HG02943 (cell line): ENCODE results near the gene ARMH1.

ENCODE experiments used
- ATAC-seq: cut with Tn5 transposase; IDR thresholded peaks from one replicate; pipeline ENCODE4 v1.9.1; 2021; ENCODE audit warnings: mild to moderate bottlenecking, low read depth, moderate library complexity; ENCODE audit not compliant: unreplicated experiment

Gene ARMH1

DNA sequence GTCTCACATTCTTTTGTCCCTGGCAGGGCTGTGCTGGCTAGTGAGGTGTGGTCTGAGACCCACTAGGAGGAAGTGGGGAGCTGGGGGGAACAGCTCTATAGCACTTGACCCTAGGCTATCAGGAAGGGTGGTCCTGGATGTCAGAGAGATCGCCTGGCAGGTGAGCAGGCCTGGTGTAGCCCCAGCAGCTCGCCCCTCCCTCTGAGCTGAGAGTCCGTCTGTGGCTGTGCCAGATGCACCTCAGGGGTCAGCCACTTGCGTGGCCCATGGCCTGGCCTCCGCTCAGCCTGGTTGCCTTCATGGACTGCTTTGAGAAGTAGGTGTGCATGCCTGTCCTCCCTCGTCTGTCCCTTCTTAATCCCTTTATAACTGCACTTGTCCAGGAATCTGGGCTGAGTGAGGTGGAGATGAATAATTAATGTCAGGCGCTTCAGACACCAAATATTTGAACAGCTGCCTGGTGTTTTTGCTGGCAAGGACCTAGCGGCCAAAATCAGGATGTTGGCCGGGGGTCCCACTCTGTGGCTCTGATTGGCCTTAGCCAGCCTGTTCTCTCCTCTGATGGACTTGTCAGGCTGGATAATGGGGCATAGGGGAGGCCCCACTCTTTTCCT is 30.7 kb upstream of the ARMH1 start:
- no peak for ATAC-seq

DNA sequence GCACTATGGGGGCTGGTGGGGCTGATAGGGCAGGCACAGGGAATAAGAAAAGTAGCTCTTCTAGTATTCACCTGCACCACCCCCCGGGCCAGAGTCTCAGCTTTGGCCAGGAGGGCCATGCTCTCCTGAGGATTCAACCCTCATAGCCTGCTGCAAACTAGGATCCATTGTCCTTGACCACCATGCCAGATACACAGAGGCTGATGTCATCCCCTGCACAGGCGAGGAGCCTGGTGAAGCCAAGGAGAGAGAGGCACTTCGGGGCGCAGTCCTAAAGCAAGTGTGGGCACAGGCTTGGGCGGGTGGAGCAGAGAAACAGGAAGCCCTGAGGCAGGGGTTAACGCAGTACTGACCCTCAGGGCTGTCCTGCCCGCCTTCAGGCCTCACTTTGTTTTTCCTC is 29.7 kb upstream of the ARMH1 start:
- no peak for ATAC-seq

GRCh38 chr1:44645476-44646244 is 28.9 kb upstream of the ARMH1 start:
- ATAC-seq, result no peak

GRCh38 chr1:44646261-44647110 is 28.0 kb upstream of the ARMH1 start:
- no peak for ATAC-seq

- ATAC-seq, result no peak
These were observed 26.6 kb upstream of the ARMH1 start for GRCh38 chr1:44647896-44648295.

GRCh38 chr1:44648529-44649250 is 25.8 kb upstream of the ARMH1 start:
- ATAC-seq, result no peak

DNA sequence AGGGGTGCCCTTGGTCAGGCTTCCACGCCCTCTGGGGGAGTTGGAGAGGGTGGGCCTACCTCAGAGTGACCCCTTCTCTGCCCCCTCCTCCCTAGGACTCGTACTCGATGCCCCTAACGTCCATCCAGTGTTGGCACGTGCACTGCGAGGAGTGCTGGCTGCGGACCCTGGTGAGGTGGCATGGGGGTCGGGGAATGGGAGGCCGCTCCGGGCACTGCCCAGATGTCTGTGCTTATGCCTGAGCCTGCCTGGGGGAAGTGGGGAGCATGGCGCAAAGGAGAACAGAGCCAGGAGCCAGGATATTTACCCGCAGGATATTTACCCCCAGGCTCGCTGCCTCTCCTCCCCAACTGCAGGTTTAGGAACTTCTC is 24.7 kb upstream of the ARMH1 start:
- no peak for ATAC-seq

GRCh38 chr1:44650159-44650831 is 24.2 kb upstream of the ARMH1 start:
- ATAC-seq, result no peak

GRCh38 chr1:44651069-44651468 is 23.4 kb upstream of the ARMH1 start:
- no peak for ATAC-seq

DNA sequence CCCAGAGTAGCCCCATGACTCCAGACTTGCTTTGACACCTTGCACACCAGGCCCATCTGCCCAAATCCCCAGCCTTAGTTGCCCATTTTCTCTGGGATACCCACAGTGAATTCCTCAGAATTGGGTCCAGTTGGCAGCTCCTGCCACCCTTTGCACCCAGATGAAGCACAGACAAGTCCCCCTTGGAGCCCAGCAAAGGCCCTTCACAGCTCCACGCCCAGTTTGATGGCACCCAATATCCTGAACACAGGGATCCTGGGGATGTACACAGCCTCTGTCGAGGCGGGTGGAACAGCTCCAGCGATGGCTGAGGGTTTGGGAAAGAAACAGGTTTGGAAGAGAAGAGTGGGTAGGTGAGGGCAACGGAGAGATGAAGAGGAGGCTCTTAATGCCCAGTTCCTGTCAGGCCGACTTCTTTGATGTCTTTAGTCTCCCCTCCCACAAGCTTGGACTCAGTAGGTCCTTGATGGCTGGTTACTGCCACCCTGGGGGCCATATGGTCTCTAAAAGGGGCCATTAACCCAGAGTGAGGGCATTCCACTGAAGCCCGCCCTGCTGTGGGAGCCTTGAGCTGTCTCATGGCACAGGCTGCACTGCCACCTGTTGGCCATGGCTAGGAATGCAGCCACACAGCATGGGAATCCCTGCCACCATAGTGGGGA is 21.9 kb upstream of the ARMH1 start:
- ATAC-seq, result no peak

GRCh38 chr1:44653107-44653964 is 21.2 kb upstream of the ARMH1 start:
- no peak for ATAC-seq

DNA sequence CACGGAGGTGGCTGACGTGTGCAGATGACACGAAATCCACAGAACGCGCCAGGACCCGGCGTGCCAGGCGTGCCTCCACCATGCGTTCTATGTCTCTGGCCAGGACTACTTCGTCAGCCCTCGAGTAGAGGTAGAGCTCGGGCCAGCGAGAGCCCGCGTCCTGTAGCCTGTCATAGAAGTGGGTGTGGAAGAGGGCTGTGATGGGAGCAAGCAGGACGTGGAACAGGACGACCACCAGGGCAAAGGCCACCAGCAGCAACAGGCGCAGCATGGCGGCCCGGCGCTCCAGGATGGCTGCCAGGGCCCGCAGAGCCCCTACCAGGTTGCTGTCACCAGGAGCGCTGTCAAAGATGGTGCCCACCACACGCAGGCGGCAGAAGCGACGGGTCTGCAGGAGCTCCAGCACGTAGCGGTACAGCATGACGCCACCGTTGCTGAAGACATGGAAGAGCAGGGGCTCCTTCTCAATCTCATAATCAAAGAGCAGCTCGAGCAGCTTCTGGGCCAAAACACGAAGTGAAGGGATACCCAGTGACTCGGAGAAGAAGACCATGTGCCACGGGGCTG is 19.8 kb upstream of the ARMH1 start:
- no peak for ATAC-seq

DNA sequence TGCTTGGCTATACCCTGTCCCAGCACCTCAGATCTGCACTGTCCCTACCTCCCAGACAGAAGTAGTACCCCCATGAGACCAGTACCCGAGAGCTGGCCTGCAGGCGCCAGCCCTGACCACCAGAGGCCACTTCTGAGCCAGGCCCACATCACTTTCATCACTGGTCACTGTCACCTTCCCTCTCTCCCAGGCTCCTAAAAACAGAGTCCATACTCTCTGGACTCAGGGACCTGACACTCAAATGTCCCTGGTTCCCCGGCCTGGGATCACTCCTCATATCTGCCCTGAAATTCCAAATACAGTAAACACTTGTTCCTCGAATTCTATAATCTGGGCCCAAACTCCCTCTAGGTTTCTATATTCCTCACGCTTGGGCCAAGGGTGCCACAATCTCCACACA is 18.9 kb upstream of the ARMH1 start:
- ATAC-seq, result no peak

DNA sequence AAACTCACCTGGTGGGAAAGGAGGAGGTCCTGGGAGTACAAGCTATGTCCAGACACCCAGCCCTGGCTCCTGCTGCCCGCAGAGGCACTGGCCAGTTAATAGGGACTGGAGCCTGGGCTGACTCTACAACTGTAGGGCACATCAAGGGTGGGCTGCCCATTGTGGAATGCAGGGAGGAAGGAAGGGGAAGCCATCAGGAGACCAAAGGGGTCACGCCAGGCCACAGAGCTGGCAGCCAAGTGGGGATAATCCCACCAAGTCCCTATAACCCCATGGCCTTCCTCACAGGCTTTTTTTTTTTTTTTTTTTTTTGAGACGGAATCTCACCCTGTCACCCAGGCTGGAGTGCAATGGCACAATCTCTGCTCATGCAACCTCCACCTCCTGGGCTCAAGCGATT is 14.9 kb upstream of the ARMH1 start:
- ATAC-seq, result no peak

DNA sequence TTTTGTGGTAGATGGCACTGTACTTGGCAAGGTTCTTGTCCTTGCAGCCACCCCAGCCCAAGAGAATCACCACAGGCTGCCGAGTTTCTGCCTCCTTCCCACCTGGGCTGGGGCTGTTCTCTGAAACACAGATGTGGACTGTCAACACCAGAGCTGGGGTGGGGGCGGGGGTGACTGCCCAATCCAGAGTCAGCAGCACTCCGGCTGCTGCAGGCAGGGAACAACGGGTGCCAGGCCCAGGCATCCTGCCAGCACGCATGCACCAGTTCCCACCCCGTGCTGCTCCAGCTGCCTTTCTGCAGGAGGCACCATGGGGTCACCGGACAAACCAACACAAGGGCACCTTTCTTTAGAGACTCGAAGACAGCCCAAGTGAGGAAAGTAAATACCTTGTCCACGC is 14.3 kb upstream of the ARMH1 start:
- ATAC-seq, result no peak

DNA sequence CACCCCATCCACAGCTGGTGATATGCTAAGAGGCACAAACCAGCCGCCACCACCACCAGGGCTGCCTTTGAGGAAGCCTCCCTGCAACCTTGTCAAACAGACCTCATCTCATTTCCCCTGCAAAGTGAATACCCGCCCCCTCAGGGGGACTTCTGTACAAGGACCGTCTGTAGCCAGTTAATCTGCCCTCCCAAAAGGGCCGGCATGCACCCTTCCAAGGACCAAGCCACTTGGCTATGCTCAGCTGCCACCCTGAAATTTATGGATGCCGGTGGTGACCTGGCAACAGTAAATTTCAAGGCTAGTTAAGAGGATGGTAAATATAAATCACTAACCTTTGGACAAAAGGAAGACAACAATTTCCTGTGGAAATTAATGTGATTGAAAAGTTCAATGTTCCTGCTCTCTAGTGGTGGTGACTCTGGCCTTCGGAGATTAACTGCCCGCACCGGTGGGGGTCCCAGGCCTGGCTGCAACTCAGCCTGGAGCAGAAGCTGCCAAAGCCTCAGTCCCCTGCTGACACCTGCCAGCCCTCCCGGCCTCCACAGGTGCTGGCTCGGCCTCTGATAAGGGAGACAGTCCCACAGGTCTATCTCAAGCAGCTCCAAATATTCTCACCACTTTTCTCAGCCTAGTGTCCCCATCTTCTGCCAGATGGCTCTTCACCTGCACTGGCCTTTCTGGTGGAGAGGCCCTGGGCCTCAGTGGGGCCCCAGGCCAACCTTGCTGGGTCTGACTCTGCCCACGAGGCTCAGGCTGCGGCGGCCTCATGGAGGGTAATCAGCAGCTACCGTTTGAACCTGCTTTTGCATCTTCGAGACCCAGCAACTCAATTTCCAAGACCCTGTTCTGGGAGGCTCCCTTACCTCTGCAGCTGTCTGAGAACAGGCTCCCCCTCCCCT is 12.5 kb upstream of the ARMH1 start:
- no peak for ATAC-seq

GRCh38 chr1:44662683-44663030 is 11.9 kb upstream of the ARMH1 start:
- ATAC-seq, result no peak

- ATAC-seq, result no peak
These were observed 11.1 kb upstream of the ARMH1 start for GRCh38 chr1:44663417-44663816.
